ENCODE data around the gene GPR83. TPM values are rescaled to one million over a fixed set of nuclear protein-coding genes. Genes with fewer than 3 reads are reported as not detected.

Gene GPR83
- total RNA-seq, 1 donor from 2014 or later, result not detected

DNA sequence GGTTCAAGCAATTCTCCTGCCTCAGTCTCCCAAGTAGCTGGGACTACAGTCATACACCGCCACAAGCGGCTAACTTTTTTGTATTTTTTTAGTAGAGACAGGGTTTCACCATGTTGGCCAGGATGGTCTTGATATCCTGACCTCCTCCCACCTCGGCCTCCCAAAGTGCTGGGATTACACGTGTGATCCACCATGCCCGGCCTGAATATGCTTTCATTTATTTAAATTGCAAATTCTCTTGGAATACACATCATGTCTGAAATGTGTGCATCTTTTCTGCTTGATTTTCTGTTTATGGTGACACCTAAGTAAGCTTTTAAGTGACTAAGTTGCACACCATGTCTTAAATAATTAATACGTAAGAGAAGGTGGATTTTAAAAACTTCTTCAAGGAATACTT is 65.2 kb downstream of the GPR83 start:
- Mint-ChIP-seq H3K9me3 (peaks cover 3% of the 10 kb centered on the region), H3K4me3 (no peak overlapping the region), H3K4me1 (no peaks in the 10 kb centered on the region)

GRCh38 chr11:94332814-94333213 is 68.4 kb downstream of the GPR83 start:
- Mint-ChIP-seq H3K27ac (no peak overlapping the region), H3K4me1 (no peaks in the 10 kb centered on the region), H3K27me3 (peaks cover 3% of the 10 kb centered on the region), H3K9me3 (no peaks in the 10 kb centered on the region), H3K36me3 (ENCODE audit: low read depth) (no peaks in the 10 kb centered on the region), H3K4me3 (no peak overlapping the region)
- no peak for DNase-seq
- intact Hi-C loops (cut with micrococcal nuclease), result no loop called here

More for the DNA sequence above, 65.2 kb downstream of the GPR83 start:
- Mint-ChIP-seq H3K27ac (no peak overlapping the region), H3K27me3 (peaks cover 3% of the 10 kb centered on the region), H3K36me3 (ENCODE audit: low read depth) (no peaks in the 10 kb centered on the region)
- intact Hi-C loops (cut with micrococcal nuclease), result no loop called here
- DNase-seq, result no peak

DNA sequence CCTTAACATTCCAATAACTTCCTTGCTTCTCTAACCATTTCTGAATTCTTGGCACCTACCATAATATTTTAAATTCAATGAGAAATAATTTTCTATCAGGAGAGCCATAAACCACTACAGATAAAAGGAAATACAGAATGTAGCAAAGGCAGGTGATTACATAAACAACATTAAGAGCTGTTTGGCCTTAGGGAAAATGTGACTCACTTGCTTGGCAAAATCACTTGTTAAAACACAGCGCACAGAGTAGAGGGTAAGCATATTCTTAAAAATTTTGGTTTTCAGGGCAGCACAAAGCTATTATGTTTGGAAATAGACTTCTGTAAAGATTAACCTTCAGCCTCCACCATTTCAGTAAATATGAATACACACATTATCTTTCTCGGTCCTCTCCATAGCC is 70.4 kb downstream of the GPR83 start:
- intact Hi-C loops (cut with micrococcal nuclease), result no loop called here
- H3K4me3 Mint-ChIP-seq, result no peak overlapping the region
- no peak overlapping the region for H3K27ac Mint-ChIP-seq
- no peaks in the 10 kb centered on the region for H3K4me1 Mint-ChIP-seq
- H3K36me3 Mint-ChIP-seq (ENCODE audit: low read depth), result no peaks in the 10 kb centered on the region
- H3K9me3 Mint-ChIP-seq, result no peaks in the 10 kb centered on the region
- H3K27me3 Mint-ChIP-seq, result peaks cover 6% of the 10 kb centered on the region
- no peak for DNase-seq

DNA sequence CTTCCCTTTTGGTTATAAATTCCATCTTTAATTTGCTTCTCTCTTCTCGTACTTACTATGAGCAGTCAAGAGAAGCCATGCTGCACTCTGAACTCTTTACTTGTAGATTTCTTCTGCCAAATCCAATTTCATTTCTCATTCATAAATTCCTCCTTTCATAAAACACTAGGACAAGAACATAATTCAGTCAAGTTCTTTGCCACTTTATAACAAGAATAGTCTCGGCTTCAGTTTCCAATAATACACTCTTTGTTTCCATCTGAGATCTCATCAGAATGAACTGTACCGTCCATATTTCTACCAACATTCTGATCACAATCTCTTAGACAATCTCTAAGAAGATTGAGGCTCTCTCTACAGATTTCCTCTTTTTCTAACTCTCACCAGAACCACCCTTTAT is 71.7 kb downstream of the GPR83 start:
- Mint-ChIP-seq H3K4me3 (no peak overlapping the region), H3K27me3 (peaks cover 9% of the 10 kb centered on the region), H3K4me1 (no peaks in the 10 kb centered on the region), H3K9me3 (no peaks in the 10 kb centered on the region), H3K36me3 (ENCODE audit: low read depth) (no peaks in the 10 kb centered on the region), H3K27ac (no peak overlapping the region)
- intact Hi-C loops (cut with micrococcal nuclease), result loop anchor here (10.0 kb wide), 1 partner anchor 405 kb away; no protein-coding TSS in a partner anchor
- no peak for DNase-seq

GRCh38 chr11:94328587-94329080 is 72.6 kb downstream of the GPR83 start:
- intact Hi-C loops (cut with micrococcal nuclease), result loop anchor here (10.0 kb wide), 1 partner anchor 404 kb away; no protein-coding TSS in a partner anchor
- Mint-ChIP-seq H3K36me3 (ENCODE audit: low read depth) (no peaks in the 10 kb centered on the region), H3K27me3 (peaks cover 9% of the 10 kb centered on the region), H3K9me3 (no peaks in the 10 kb centered on the region), H3K4me1 (no peaks in the 10 kb centered on the region), H3K27ac (no peak overlapping the region), H3K4me3 (no peak overlapping the region)
- DNase-seq, result no peak

Other genes with a start within 250 kb of the GPR83 start
- gene IZUMO1R, start 96.8 kb downstream of the GPR83 start, total RNA-seq, result not detected in 2 replicates
- gene MRE11, start 92.4 kb upstream of the GPR83 start, total RNA-seq, result 45.4 and 46.5 TPM in 2 replicates
- gene ANKRD49, start 92.6 kb upstream of the GPR83 start, total RNA-seq, result 18.4 and 22.6 TPM in 2 replicates
- not detected in 2 replicates for gene C11orf97, start 111.0 kb upstream of the GPR83 start, total RNA-seq
- 8.3 and 8.8 TPM in 2 replicates for gene FUT4, start 142.5 kb upstream of the GPR83 start, total RNA-seq
- 0.65 and 0.73 TPM in 2 replicates for gene PIWIL4, start 165.9 kb upstream of the GPR83 start, total RNA-seq